Activated CD8-positive, alpha-beta memory T cell treated with anti-CD3 and anti-CD28 coated beads, Interleukin-2, amount 10 ng/mL, durations not matched to agents 7 days and 5 days (primary cell): Measurements from ENCODE around the gene CHST11. TPM values are rescaled to one million over a fixed set of nuclear protein-coding genes. Genes with fewer than 3 reads are reported as not detected.
A peak's percentile ranks its signal among the peaks of the same experiment; 100 is the strongest.

ENCODE experiments used
- ATAC-seq: fragments of 150-1000 bp; cut with Tn5 transposase; one replicate; pipeline ENCODE4 v1.10.0; 2021; ENCODE audit warnings: moderate library complexity
- CTCF ChIA-PET: fragments of 350-600 bp; sonication (Branson Sonifier 250); formaldehyde crosslinking; loops from one replicate; lab custom pipeline; 2021; ENCODE audit warnings: antibody characterized with exemption; lab: Charles Lee
- DNase-seq: peaks from one replicate; pipeline ENCODE4 v3.0.0-alpha.2; 2020
- H3K27ac Mint-ChIP-seq: one replicate; pipeline ENCODE4 v1.8.0; 2021; ENCODE audit warnings: mild to moderate bottlenecking, mixed read lengths
- H3K27me3 Mint-ChIP-seq: one replicate; pipeline ENCODE4 v1.8.0; 2021; ENCODE audit warnings: mixed read lengths
- H3K36me3 Mint-ChIP-seq: one replicate; pipeline ENCODE4 v1.8.0; 2021; ENCODE audit warnings: mild to moderate bottlenecking, mixed read lengths
- H3K4me1 Mint-ChIP-seq: one replicate; pipeline ENCODE4 v1.8.0; 2021; ENCODE audit warnings: mixed read lengths
- H3K4me3 Mint-ChIP-seq: one replicate; pipeline ENCODE4 v1.8.0; 2021; ENCODE audit warnings: mild to moderate bottlenecking, moderate library complexity, mixed read lengths
- H3K9me3 Mint-ChIP-seq: one replicate; pipeline ENCODE4 v1.8.0; 2022; ENCODE audit warnings: low read depth, mixed read lengths
- total RNA-seq, 2 experiments: library from RNA; stranded (reverse); gene quantifications; one replicate each; pipeline ENCODE4 v1.2.3, GENCODE V29; 2021

The CHST11 gene
- total RNA-seq, 2 experiments from 2014 or later = 123 to 141 TPM

DNA sequence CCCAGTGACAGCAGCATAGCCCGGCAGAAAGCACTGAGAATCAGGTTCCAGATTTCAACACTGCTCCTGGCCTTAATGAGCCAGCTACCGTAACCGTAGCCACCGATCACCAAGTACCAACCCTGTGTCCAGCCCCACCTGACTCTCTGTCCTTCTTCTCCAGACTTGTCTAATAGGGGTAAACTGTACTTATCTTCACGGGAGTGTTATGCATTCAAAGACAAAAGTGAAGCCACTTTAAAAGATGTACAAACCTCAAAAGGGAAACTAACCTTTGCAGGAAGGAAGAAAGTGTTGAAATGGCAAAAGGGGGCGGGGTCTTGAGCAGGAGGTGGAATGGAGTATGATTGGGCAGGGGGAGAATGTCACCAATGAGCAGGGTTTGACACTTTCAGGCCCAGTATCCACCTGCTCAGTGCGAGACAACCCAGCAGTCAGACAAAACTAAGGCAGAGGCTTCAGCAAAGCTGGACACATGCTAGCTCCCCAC, 226.1 kb downstream of the CHST11 start:
- peak; percentile 90 for DNase-seq
- peaks cover 30% of the 10 kb centered on the region for H3K36me3 Mint-ChIP-seq
- H3K27ac Mint-ChIP-seq = peak overlapping the region; percentile 91
- peak; percentile 82 for ATAC-seq
- H3K4me1 Mint-ChIP-seq = peaks cover 94% of the 10 kb centered on the region
- H3K4me3 Mint-ChIP-seq = peak overlapping the region; percentile 79
- no peaks in the 10 kb centered on the region for H3K27me3 Mint-ChIP-seq
- no peaks in the 10 kb centered on the region for H3K9me3 Mint-ChIP-seq
- CTCF ChIA-PET = interaction anchor here (1.3 to 2.0 kb wide), 4 partner anchors 9 to 301 kb away, joined by 3 to 5 read pairs (median 4); no protein-coding TSS in a partner anchor

DNA sequence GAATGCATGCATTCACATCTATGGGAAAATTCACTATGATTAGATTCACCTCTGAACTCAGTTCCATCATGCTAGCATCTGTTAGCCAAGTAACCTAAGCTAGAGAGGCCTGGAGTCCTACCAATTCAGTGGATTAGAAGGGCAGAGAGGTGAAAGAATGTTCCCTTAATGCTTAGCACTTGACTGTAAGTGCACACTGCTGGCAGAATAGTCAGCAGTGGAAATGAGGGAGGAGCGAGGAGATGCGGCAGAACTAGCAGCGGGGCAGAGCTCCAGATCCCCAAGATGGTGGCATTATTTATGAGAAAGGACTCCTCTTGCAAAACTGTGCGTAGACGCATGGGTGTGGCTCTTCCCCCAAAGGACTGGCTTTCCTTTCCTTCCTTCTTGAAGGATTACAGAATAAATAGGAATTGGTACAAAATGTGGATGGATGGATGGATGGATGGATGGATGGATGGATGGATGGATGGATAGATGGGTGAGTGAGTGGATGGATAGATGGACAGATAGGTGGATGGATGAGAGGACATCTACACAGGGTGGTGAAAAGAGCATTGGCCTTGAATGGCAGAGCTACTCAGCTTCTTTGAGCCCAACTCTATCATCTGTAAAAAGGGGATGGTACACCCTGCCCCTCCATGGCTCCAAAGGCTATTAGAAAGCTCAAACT, 227.2 kb downstream of the CHST11 start:
- no peaks in the 10 kb centered on the region for H3K27me3 Mint-ChIP-seq
- peaks cover 37% of the 10 kb centered on the region for H3K36me3 Mint-ChIP-seq
- no peaks in the 10 kb centered on the region for H3K9me3 Mint-ChIP-seq
- CTCF ChIA-PET = interaction anchor here (1.3 to 2.0 kb wide), 4 partner anchors 11 to 424 kb away, joined by 3 to 5 read pairs (median 4); partner anchors contain the start of gene WASHC4
- H3K4me1 Mint-ChIP-seq = peaks cover 93% of the 10 kb centered on the region
- H3K4me3 Mint-ChIP-seq = no peak overlapping the region
- ATAC-seq (no peak), DNase-seq (no peak)
- peak overlapping the region; percentile 91 for H3K27ac Mint-ChIP-seq

DNA sequence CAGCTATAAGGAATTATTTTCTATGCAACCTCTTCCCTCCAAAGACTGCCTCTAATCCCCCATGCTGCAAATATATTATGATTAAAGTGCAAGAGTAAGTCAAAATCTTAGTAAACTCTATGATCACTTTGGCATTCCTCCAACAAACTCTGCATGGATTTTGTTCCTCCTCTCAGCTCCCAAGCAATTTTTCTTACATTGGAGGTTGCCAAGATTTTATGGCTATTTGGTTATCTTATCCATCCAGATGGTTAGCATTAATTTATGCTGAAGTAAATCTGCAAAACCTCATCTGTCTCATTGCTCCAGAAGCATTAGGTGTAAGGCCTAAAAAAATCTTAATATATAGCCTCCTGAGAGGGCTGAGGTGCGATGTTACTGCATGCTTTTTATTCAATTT, 228.1 kb downstream of the CHST11 start:
- H3K36me3 Mint-ChIP-seq = peaks cover 43% of the 10 kb centered on the region
- ATAC-seq (no peak), DNase-seq (no peak)
- no peaks in the 10 kb centered on the region for H3K9me3 Mint-ChIP-seq
- H3K27ac Mint-ChIP-seq = peak overlapping the region; percentile 7
- peaks cover 93% of the 10 kb centered on the region for H3K4me1 Mint-ChIP-seq
- no peak overlapping the region for H3K4me3 Mint-ChIP-seq
- no peaks in the 10 kb centered on the region for H3K27me3 Mint-ChIP-seq
- CTCF ChIA-PET = interaction anchor here (1.5 kb wide), 1 partner anchor 423 kb away, joined by 3 read pairs; the partner anchor contains the start of gene WASHC4

DNA sequence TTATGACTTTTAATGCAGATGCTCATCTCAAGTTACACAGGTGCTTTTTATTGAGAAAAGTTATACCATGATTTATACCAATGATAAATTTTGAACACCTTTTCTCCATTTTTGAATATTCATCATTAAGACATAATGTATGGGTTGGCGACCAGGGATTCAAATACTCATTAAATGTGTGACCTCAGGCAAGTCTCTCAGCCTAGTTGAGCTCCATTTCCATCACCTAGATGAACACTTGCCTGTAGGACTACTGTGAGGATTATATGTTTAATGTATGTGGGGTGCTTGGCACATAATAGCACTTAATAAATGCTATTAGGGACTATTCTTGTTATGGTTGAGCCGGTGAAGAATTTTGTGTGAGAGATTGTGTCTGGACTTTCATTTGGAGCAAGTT, 228.6 kb downstream of the CHST11 start:
- Mint-ChIP-seq H3K4me1 (peaks cover 92% of the 10 kb centered on the region), H3K27me3 (no peaks in the 10 kb centered on the region), H3K4me3 (no peak overlapping the region), H3K36me3 (peaks cover 47% of the 10 kb centered on the region), H3K9me3 (no peaks in the 10 kb centered on the region), H3K27ac (peak overlapping the region; percentile 96)
- CTCF ChIA-PET = interaction anchor here (1.5 kb wide), 1 partner anchor 423 kb away, joined by 3 read pairs; the partner anchor contains the start of gene WASHC4
- DNase-seq (no peak), ATAC-seq (no peak)

DNA sequence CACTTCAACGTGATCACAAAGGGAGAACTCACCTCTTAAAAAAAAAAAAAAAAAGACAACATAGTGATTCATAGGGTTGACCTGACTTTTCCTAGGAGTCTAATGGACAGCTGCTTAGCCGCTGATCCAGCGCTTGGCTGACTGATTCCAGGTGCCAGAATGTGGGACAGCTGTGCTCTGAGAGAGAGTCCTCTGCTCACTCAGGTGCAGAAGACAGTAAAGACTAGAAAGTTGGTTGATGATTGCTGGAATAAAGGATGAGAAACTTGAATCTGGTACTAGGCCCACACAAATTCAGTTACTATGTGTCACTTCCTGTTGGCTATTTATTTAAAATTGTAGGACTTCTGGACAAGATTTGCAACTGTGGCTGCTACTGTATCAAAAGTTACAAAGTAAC, 229.4 kb downstream of the CHST11 start:
- peak overlapping the region; percentile 96 for H3K27ac Mint-ChIP-seq
- CTCF ChIA-PET = interaction anchor here (1.4 to 1.9 kb wide), 2 partner anchors 9 to 13 kb away, joined by 4 to 5 read pairs; no protein-coding TSS in a partner anchor
- no peak overlapping the region for H3K4me3 Mint-ChIP-seq
- no peak for DNase-seq
- H3K9me3 Mint-ChIP-seq = no peaks in the 10 kb centered on the region
- H3K36me3 Mint-ChIP-seq = peaks cover 51% of the 10 kb centered on the region
- ATAC-seq = no peak
- H3K4me1 Mint-ChIP-seq = peaks cover 88% of the 10 kb centered on the region
- no peaks in the 10 kb centered on the region for H3K27me3 Mint-ChIP-seq

DNA sequence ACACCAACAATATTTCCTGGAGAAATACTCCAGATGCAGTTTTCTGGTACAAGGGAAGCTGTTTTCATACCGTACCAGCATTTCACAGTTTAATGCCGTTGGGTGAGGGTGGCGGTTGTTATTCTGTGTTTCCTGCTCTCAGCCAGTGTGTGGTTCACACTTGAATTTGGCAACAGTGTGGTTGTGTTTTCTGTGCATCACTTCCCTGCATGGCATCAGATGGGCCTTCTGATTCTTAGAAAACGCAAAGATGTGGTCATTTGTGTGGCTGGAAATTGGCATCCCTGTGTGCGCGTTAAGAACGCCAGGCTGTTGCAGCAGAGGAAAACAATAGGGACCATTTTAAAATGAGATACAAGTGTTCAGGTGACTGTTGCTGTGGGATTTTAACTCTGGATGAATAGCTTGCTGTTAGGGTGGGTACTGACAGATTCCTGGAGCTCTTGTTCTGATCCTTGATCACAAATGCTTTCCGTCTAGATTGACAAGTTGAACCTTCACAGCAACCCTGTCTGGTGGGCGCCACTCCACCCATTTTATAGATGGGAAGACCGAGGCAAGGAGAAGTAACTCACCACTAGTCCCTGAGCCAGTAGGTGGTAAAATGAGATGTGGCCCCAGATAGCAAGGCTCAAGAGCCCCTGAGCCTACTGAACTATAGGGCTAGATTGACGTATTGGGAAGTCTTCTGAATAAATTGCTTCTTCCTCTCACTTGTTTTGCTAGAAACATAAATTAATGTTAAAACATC, 231.2 kb downstream of the CHST11 start:
- Mint-ChIP-seq H3K4me1 (peaks cover 84% of the 10 kb centered on the region), H3K27ac (peak overlapping the region; percentile 96), H3K36me3 (peaks cover 60% of the 10 kb centered on the region), H3K27me3 (no peaks in the 10 kb centered on the region), H3K4me3 (peak overlapping the region; percentile 44), H3K9me3 (peaks cover 6% of the 10 kb centered on the region)
- CTCF ChIA-PET = interaction anchor here (0.7 to 1.9 kb wide), 10 partner anchors 7 to 306 kb away, joined by 3 to 11 read pairs (median 4); partner anchors contain the start of gene CHST11
- peak; percentile 75 for ATAC-seq
- DNase-seq = peak; percentile 89

DNA sequence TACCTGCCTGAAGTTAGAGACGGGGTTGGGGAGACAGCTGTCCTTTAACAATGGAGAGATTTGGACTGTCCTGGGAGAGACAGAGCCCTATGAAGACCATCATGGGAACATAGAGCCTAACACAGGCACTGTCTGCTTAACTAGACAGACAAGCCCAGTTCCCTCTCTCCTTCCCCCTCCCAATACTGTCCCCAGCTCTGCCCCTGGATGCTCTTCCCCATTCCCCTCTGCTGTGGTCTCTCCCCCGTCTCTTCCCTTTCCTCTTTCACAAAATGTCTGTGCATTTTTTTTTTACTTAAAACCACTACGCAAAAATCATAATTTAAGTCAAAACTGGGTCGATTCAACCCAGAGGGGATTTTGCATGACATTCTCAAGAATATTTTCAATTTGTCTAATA, 232.9 kb downstream of the CHST11 start:
- CTCF ChIA-PET = interaction anchor here (0.7 to 1.3 kb wide), 3 partner anchors 9 to 308 kb away, joined by 3 to 4 read pairs (median 3); no protein-coding TSS in a partner anchor
- Mint-ChIP-seq H3K4me3 (no peak overlapping the region), H3K27ac (no peak overlapping the region), H3K9me3 (peaks cover 8% of the 10 kb centered on the region), H3K36me3 (peaks cover 62% of the 10 kb centered on the region), H3K4me1 (peaks cover 84% of the 10 kb centered on the region), H3K27me3 (no peaks in the 10 kb centered on the region)
- DNase-seq = no peak
- no peak for ATAC-seq

DNA sequence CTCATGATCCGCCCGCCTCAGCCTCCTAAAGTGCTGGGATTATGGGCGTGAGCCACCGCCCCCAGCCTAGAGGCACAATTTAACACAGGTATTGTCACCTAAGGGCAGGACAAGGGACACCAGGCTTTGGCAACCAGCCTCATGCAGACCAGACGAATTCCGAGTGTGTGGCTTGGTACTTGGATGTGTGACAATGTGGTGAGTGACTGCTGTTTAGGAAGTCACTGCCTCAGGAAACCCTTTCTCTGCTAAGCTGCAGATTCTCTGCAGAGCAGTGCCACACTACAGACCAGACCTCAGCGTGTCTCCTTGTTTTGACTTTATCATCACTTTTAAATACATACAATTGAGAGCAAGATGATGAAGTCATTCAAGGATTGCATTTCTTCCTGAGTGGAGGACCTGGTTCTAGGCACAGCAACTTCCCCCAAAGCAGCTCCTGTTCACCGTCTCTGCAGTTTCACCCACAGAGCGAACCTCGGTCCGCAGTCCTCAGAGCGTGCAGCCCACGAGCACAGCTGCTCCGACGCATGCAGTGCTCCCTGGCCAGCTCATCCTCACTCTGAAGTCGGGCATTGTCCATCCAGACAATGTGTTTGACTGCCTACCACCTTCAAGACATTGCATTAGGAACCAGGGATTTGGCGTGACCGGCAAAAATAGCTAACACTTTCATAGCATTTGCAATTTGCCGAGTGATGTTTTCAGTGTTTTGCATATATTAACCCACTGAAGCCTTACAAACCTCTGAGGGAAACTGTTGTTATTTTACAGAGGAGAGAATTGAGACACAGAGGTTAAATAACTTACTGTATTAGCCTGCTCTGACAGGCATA, 235.2 kb downstream of the CHST11 start:
- H3K36me3 Mint-ChIP-seq = peaks cover 49% of the 10 kb centered on the region
- H3K27ac Mint-ChIP-seq = no peak overlapping the region
- peaks cover 83% of the 10 kb centered on the region for H3K4me1 Mint-ChIP-seq
- DNase-seq = no peak
- no peaks in the 10 kb centered on the region for H3K27me3 Mint-ChIP-seq
- CTCF ChIA-PET = interaction anchor here (1.7 kb wide), 1 partner anchor 310 kb away, joined by 6 read pairs; no protein-coding TSS in a partner anchor
- no peak overlapping the region for H3K4me3 Mint-ChIP-seq
- no peak for ATAC-seq
- peaks cover 8% of the 10 kb centered on the region for H3K9me3 Mint-ChIP-seq

DNA sequence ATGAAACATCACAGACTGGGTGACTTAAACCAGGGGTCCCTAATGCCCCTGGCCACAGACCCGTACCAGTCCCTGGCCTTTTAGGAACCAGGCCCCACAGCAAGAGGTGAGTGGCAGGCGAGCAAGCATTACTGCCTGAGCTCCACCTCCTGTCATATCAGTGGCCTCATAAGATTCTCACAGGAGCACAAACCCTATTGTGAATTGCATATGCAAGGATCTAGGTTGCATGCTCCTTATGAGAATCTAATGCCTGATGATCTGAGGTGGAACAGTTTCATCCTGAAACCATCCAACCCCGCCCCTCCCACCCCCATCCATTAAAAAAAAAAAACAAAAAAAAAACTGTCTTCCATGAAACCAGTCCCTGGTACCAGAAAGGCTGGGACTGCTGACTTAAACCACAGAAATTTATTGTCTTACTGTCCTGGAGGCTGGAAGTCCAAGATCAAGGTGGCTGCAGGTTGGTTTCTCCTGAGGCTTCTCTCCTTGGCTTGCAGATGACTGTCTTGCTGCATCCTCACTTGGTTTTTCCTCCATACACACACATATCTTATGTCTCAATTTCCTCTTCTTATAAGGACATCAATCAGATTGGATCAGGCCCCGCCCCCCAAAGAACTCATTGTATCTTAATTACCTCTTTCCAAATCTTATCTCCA, 235.9 kb downstream of the CHST11 start:
- DNase-seq = no peak
- CTCF ChIA-PET = interaction anchor here (1.7 kb wide), 1 partner anchor 311 kb away, joined by 6 read pairs; no protein-coding TSS in a partner anchor
- Mint-ChIP-seq H3K27ac (peak overlapping the region; percentile 55), H3K27me3 (no peaks in the 10 kb centered on the region), H3K9me3 (peaks cover 8% of the 10 kb centered on the region), H3K36me3 (peaks cover 53% of the 10 kb centered on the region), H3K4me3 (no peak overlapping the region), H3K4me1 (peaks cover 81% of the 10 kb centered on the region)
- no peak for ATAC-seq

DNA sequence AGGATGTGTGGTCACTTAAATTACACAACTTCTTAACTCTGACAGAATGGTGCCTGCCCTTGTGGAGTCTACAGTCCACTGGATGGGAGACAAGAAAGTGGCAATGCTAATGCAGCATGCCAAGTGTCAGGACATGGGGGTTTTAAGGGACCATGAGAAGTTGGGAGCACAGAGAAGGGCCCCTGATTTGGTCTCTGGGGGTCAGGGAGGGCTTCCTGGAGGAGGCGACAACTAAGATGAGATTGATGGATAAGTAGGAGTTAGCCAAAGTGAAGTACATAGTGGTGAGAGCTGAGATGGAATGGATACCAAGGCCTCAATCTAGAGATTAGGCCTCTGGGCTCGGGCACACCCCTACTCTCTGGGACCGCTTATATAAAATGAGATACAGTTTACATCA, 236.7 kb downstream of the CHST11 start:
- H3K4me1 Mint-ChIP-seq = peaks cover 81% of the 10 kb centered on the region
- ATAC-seq (no peak), DNase-seq (no peak)
- H3K27ac Mint-ChIP-seq = peak overlapping the region; percentile 16
- no peaks in the 10 kb centered on the region for H3K27me3 Mint-ChIP-seq
- peaks cover 53% of the 10 kb centered on the region for H3K36me3 Mint-ChIP-seq
- CTCF ChIA-PET = interaction anchor here (1.0 kb wide), 1 partner anchor 312 kb away, joined by 3 read pairs; no protein-coding TSS in a partner anchor
- H3K4me3 Mint-ChIP-seq = no peak overlapping the region
- peaks cover 8% of the 10 kb centered on the region for H3K9me3 Mint-ChIP-seq

DNA sequence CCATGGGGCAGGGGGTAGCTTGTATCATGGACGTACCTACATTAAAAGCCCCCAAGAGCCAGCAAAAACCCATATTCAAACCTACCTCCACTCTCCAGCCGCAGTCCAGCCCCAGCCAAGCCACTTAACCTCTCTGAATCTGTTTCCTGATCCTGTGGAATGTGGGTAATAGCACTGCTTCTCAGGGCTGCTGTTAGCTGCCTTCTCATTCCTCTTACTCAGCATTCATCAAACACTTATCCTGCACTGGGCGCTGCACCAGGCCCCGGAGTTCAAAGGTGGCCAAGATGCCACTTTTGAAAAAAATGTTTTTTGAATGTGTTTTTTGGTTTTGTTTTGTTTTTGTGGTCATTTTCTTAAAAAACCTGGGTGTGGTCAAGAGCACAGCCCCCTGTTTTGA, 237.4 kb downstream of the CHST11 start:
- H3K4me3 Mint-ChIP-seq = no peak overlapping the region
- DNase-seq (no peak), ATAC-seq (no peak)
- H3K27me3 Mint-ChIP-seq = no peaks in the 10 kb centered on the region
- peaks cover 8% of the 10 kb centered on the region for H3K9me3 Mint-ChIP-seq
- peak overlapping the region; percentile 80 for H3K27ac Mint-ChIP-seq
- CTCF ChIA-PET = interaction anchor here (1.0 to 1.2 kb wide), 3 partner anchors 11 to 313 kb away, joined by 3 to 5 read pairs (median 3); no protein-coding TSS in a partner anchor
- H3K4me1 Mint-ChIP-seq = peaks cover 79% of the 10 kb centered on the region
- H3K36me3 Mint-ChIP-seq = peaks cover 50% of the 10 kb centered on the region

DNA sequence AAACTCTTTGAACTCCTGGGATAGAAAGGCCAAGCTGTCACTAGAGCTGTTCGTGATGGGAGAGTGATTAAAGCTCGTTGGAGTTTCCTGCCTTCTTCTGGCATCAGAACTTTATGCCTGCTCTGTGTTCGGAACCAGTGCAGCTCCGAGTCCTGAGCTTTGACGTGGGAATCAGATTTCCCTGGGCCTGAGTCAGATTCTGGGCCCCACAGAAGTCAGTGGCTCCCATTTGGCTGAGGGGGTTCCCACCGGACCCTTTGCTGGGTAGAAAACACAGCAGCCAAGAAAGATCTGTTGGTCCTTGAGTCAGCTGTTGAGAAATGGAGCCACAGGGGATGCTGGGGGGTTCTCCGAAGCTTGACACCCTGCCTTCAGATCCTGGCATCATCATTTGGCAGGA, 238.0 kb downstream of the CHST11 start:
- no peaks in the 10 kb centered on the region for H3K27me3 Mint-ChIP-seq
- DNase-seq (no peak), ATAC-seq (no peak)
- CTCF ChIA-PET = interaction anchor here (0.9 to 1.4 kb wide), 5 partner anchors 9 to 313 kb away, joined by 3 to 5 read pairs (median 3); no protein-coding TSS in a partner anchor
- peaks cover 47% of the 10 kb centered on the region for H3K36me3 Mint-ChIP-seq
- H3K4me3 Mint-ChIP-seq = no peak overlapping the region
- peaks cover 78% of the 10 kb centered on the region for H3K4me1 Mint-ChIP-seq
- peak overlapping the region; percentile 80 for H3K27ac Mint-ChIP-seq
- H3K9me3 Mint-ChIP-seq = peaks cover 8% of the 10 kb centered on the region
